GM12873 (cell line): ENCODE results near the gene RTN4RL1.

Experiments
- TF ChIP-seq, protein P1 (sequence below): IDR thresholded peaks from 2 replicates; pipeline ENCODE4 v1.5.1; 2012; ENCODE audit warnings: low read depth, mild to moderate bottlenecking, moderate library complexity, low read length, control low read depth; ENCODE audit not compliant: insufficient read depth; ENCODE audit errors: missing control alignments

RTN4RL1 gene

DNA sequence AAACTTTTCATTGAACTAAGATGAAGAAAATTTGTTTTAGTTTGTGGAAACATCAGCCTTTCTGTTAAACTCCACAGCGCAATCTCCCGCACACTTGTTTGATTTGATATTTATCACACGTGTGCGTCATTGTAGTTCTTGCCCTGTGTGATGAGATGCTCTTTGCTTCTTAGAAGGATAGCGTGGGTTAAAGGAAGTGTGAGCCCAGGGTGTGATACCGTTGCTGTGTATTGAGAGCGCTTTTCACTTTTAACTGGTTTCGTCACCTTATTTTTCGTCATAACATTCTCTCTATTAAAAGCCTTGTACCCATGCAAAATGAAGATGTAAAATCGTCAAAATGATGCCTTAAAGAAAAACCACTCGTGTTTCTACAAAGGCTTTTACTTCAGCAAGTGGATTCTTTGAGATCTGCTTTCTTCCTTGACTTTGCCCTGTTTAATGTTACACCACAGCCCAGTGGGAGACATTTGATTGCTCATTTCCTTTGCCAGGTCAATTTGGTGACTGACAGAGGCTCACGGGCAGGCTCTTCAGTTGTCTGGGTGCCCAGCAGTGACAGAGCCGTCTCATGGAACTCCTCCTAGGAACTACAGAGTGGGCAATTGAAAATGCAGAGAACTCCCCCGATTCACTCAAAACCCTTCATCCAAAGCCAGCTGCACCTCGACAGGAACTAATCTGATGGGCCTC, 134.2 kb downstream of the RTN4RL1 start:
- TF ChIP-seq, protein P1, sequence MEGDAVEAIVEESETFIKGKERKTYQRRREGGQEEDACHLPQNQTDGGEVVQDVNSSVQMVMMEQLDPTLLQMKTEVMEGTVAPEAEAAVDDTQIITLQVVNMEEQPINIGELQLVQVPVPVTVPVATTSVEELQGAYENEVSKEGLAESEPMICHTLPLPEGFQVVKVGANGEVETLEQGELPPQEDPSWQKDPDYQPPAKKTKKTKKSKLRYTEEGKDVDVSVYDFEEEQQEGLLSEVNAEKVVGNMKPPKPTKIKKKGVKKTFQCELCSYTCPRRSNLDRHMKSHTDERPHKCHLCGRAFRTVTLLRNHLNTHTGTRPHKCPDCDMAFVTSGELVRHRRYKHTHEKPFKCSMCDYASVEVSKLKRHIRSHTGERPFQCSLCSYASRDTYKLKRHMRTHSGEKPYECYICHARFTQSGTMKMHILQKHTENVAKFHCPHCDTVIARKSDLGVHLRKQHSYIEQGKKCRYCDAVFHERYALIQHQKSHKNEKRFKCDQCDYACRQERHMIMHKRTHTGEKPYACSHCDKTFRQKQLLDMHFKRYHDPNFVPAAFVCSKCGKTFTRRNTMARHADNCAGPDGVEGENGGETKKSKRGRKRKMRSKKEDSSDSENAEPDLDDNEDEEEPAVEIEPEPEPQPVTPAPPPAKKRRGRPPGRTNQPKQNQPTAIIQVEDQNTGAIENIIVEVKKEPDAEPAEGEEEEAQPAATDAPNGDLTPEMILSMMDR = no peak

DNA sequence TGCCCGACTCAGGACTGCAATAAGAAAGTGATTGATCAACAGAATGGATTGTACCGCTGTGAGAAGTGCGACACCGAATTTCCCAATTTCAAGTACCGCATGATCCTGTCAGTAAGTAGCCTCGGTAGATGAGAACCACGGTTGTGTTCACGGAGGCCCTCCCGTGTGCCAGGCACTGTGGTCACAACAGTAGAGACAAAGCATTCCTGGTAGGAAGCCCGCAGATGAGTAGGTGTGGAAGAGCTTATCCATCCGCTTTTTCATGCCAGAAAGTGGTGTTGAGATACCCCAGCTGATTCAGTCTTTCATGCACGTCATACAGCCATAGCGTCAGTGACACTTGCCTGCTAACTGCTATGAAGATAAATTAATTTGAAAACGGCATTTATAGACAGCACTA, 136.4 kb downstream of the RTN4RL1 start:
- TF ChIP-seq, protein P1 = no peak
